Right atrium auricular region (tissue), 2 donors: Measurements from ENCODE around the gene KCNA4. TPM values are rescaled to one million over a fixed set of nuclear protein-coding genes. Genes with fewer than 3 reads are reported as not detected.
"Not testable (repeated sequence)": the region's sequence is repeated elsewhere in the genome, so short reads cannot be mapped to it uniquely, and the experiment has no call there.

Experiments
- DNase-seq: peaks from one replicate; pipeline ENCODE4 v3.0.0-alpha.2; 2019; ENCODE audit warnings: low spot score
- H3K27ac ChIP-seq, 2 donors: fragments of 200-600 bp; sonication (generic); 1 replicate in 1 of 2; 2 replicates in 1 of 2; pipeline ENCODE4 v1.5.1; 2016 to 2019
- H3K27me3 ChIP-seq, 2 donors: fragments of 200-600 bp; sonication (generic); one replicate each; pipeline versions ENCODE4 v1.5.1 to v1.6.0; 2017 to 2019
- H3K36me3 ChIP-seq: fragments of 200-600 bp; sonication (generic); one replicate; pipeline ENCODE4 v1.5.1; 2016
- H3K4me1 ChIP-seq, 2 donors: fragments of 200-600 bp; sonication (generic); one replicate each; pipeline versions ENCODE4 v1.5.1 to v1.6.0; 2017 to 2019
- H3K4me3 ChIP-seq, 2 donors: fragments of 200-600 bp; sonication (generic); 1 replicate in 1 of 2; 2 replicates in 1 of 2; pipeline ENCODE4 v1.5.1; 2017 to 2019; ENCODE audit warnings: mild to moderate bottlenecking in 1 of 2, moderate library complexity in 1 of 2
- H3K9me3 ChIP-seq, 2 donors: fragments of 200-600 bp; sonication (generic); one replicate each; pipeline ENCODE4 v1.5.1; 2019
- CTCF ChIP-seq, 2 donors: fragments of 200-600 bp; sonication (generic); IDR thresholded peaks; one replicate each; pipeline ENCODE4 v1.5.1; 2019; ENCODE audit warnings: antibody characterized with exemption in 2 of 2
- total RNA-seq, 2 donors: library from RNA; depleted of rRNA; stranded (reverse); fragments of >200 nt; gene quantifications; one replicate each; pipeline ENCODE4 v1.1.0, GENCODE V29; 2016

Gene KCNA4
- total RNA-seq, 2 donors from 2014 or later: 5.0 to 8.1 TPM

- H3K27me3 ChIP-seq: no peaks in the 10 kb centered on the region
- no peak for TF ChIP-seq CTCF (IDR thresholded peaks at IDR 0.05)
- H3K4me1 ChIP-seq: no peaks in the 10 kb centered on the region
- H3K36me3 ChIP-seq: no peaks in the 10 kb centered on the region
- no peaks in the 10 kb centered on the region for H3K9me3 ChIP-seq
- DNase-seq: no peak
- H3K4me3 ChIP-seq: no peak overlapping the region
- H3K27ac ChIP-seq: no peak overlapping the region
Observed at GRCh38 chr11:30045921-30046577, 29.2 kb upstream of the KCNA4 start.

- Histone ChIP-seq H3K4me1 (no peaks in the 10 kb centered on the region), H3K4me3 (no peak overlapping the region), H3K27me3 (no peaks in the 10 kb centered on the region), H3K27ac (no peak overlapping the region), H3K9me3 (no peaks in the 10 kb centered on the region), H3K36me3 (no peaks in the 10 kb centered on the region)
- DNase-seq: no peak
- no peak for TF ChIP-seq CTCF (IDR thresholded peaks at IDR 0.05)
Observed at GRCh38 chr11:30045144-30045543, 28.3 kb upstream of the KCNA4 start.

- H3K36me3 ChIP-seq: no peaks in the 10 kb centered on the region
- DNase-seq: no peak
- no peaks in the 10 kb centered on the region for H3K27me3 ChIP-seq
- H3K4me1 ChIP-seq: no peaks in the 10 kb centered on the region
- no peak for TF ChIP-seq CTCF (IDR thresholded peaks at IDR 0.05)
- H3K4me3 ChIP-seq: no peak overlapping the region
- H3K27ac ChIP-seq: no peak overlapping the region
- H3K9me3 ChIP-seq: no peaks in the 10 kb centered on the region
Observed at GRCh38 chr11:30041171-30041570, 24.3 kb upstream of the KCNA4 start.

GRCh38 chr11:30034746-30035145 lies 17.9 kb upstream of the KCNA4 start:
- not testable (repeated sequence) for H3K27me3 ChIP-seq, H3K36me3 ChIP-seq, H3K27ac ChIP-seq, H3K4me1 ChIP-seq, H3K9me3 ChIP-seq, DNase-seq, H3K4me3 ChIP-seq

- H3K4me1 ChIP-seq, DNase-seq, H3K9me3 ChIP-seq, H3K4me3 ChIP-seq, H3K27me3 ChIP-seq, H3K27ac ChIP-seq, H3K36me3 ChIP-seq: not testable (repeated sequence)
Observed at GRCh38 chr11:30034166-30034565, 17.3 kb upstream of the KCNA4 start.

- DNase-seq: no peak
- Histone ChIP-seq H3K4me1 (no peaks in the 10 kb centered on the region), H3K4me3 (no peak overlapping the region), H3K27me3 (no peaks in the 10 kb centered on the region), H3K9me3 (no peaks in the 10 kb centered on the region), H3K27ac (no peak overlapping the region), H3K36me3 (no peaks in the 10 kb centered on the region)
- TF ChIP-seq CTCF (IDR thresholded peaks at IDR 0.05): no peak
Observed at GRCh38 chr11:30025396-30026139, 8.7 kb upstream of the KCNA4 start.

GRCh38 chr11:30023074-30023473 lies 6.2 kb upstream of the KCNA4 start:
- Histone ChIP-seq H3K9me3 (no peaks in the 10 kb centered on the region), H3K36me3 (no peaks in the 10 kb centered on the region), H3K4me3 (no peak overlapping the region), H3K27me3 (no peaks in the 10 kb centered on the region), H3K27ac (no peak overlapping the region), H3K4me1 (no peaks in the 10 kb centered on the region)
- TF ChIP-seq CTCF (IDR thresholded peaks at IDR 0.05): no peak
- DNase-seq: no peak
